ENCODE measurements around the gene TAB3.

DNA sequence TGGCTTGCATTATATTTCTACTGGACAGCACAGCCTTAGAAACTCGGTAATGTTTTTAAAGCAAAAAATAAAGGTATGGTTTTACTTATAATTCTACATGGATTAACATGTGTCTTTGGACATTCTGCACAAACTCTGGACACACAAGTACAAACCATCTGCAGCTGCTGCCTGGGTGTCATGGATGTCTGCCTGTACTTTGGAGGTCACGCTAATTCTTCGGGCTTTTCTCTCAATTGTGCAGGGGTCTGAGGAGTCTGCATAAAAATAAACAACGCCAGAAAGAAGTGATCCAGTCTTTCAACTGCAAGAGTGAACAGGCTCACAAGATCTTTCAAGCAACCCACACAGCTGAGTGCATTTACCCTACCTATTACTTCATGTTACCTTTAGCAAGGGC is 55.2 kb downstream of the TAB3 start:
- no peak for TF ChIP-seq POLR2A (IDR thresholded peaks at IDR 0.05)
- TF ChIP-seq, protein P1, sequence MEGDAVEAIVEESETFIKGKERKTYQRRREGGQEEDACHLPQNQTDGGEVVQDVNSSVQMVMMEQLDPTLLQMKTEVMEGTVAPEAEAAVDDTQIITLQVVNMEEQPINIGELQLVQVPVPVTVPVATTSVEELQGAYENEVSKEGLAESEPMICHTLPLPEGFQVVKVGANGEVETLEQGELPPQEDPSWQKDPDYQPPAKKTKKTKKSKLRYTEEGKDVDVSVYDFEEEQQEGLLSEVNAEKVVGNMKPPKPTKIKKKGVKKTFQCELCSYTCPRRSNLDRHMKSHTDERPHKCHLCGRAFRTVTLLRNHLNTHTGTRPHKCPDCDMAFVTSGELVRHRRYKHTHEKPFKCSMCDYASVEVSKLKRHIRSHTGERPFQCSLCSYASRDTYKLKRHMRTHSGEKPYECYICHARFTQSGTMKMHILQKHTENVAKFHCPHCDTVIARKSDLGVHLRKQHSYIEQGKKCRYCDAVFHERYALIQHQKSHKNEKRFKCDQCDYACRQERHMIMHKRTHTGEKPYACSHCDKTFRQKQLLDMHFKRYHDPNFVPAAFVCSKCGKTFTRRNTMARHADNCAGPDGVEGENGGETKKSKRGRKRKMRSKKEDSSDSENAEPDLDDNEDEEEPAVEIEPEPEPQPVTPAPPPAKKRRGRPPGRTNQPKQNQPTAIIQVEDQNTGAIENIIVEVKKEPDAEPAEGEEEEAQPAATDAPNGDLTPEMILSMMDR (IDR thresholded peaks at IDR 0.05): no peak
- TF ChIP-seq POLR2AphosphoS5 (IDR thresholded peaks at IDR 0.05): no peak
- TF ChIP-seq EP300 (IDR thresholded peaks at IDR 0.05): no peak
